GM19240 (cell line): ENCODE data around the gene TSPEAR.
"Not testable (repeated sequence)": the region's sequence is repeated elsewhere in the genome, so short reads cannot be mapped to it uniquely, and the experiment has no call there.

ENCODE experiments used
- DNase-seq: peaks from one replicate; pipeline ENCODE4 v3.0.0; 2011; ENCODE audit warnings: low spot score; ENCODE audit not compliant: insufficient read length

TSPEAR gene

GRCh38 chr21:44551340-44551961 lies 159.9 kb downstream of the TSPEAR start, which contains the start of gene KRTAP10-2:
Gene KRTAP10-2 (minus strand): TSS chr21:44551505. CDS start chr21:44551458, 47 bp downstream.
- DNase-seq: no peak

GRCh38 chr21:44550807-44551206 lies 160.6 kb downstream of the TSPEAR start:
- no peak for DNase-seq

- not testable (repeated sequence) for DNase-seq
Observed at GRCh38 chr21:44550285-44550684, 161.1 kb downstream of the TSPEAR start.

GRCh38 chr21:44549525-44550211 lies 161.7 kb downstream of the TSPEAR start:
- DNase-seq: no peak

- DNase-seq: no peak
Observed at GRCh38 chr21:44548922-44549321, 162.4 kb downstream of the TSPEAR start.

GRCh38 chr21:44548381-44548780 lies 163.0 kb downstream of the TSPEAR start:
- no peak for DNase-seq

GRCh38 chr21:44547656-44548331 lies 163.6 kb downstream of the TSPEAR start:
- DNase-seq: no peak

GRCh38 chr21:44544566-44544965 lies 166.8 kb downstream of the TSPEAR start:
- no peak for DNase-seq

- no peak for DNase-seq
Observed at GRCh38 chr21:44542716-44543115, 168.7 kb downstream of the TSPEAR start.

- no peak for DNase-seq
Observed at GRCh38 chr21:44540741-44541288, 170.6 kb downstream of the TSPEAR start.

GRCh38 chr21:44539991-44540666 lies 171.2 kb downstream of the TSPEAR start, which contains the start of gene KRTAP10-1:
Gene KRTAP10-1 (minus strand): TSS chr21:44540195. CDS start chr21:44540150, 45 bp downstream.
- DNase-seq: no peak

GRCh38 chr21:44539046-44539445 lies 172.3 kb downstream of the TSPEAR start:
- no peak for DNase-seq

GRCh38 chr21:44537930-44538911 lies 173.2 kb downstream of the TSPEAR start:
- no peak for DNase-seq

- no peak for DNase-seq
Observed at GRCh38 chr21:44535963-44536362, 175.4 kb downstream of the TSPEAR start.

GRCh38 chr21:44534688-44535087 lies 176.7 kb downstream of the TSPEAR start:
- no peak for DNase-seq

GRCh38 chr21:44533891-44534627 lies 177.3 kb downstream of the TSPEAR start:
- DNase-seq: no peak

GRCh38 chr21:44533121-44533890 lies 178.1 kb downstream of the TSPEAR start:
- no peak for DNase-seq

- DNase-seq: no peak
Observed at GRCh38 chr21:44532712-44533111, 178.7 kb downstream of the TSPEAR start.
